Measurements from ENCODE around the gene WWOX.

DNA sequence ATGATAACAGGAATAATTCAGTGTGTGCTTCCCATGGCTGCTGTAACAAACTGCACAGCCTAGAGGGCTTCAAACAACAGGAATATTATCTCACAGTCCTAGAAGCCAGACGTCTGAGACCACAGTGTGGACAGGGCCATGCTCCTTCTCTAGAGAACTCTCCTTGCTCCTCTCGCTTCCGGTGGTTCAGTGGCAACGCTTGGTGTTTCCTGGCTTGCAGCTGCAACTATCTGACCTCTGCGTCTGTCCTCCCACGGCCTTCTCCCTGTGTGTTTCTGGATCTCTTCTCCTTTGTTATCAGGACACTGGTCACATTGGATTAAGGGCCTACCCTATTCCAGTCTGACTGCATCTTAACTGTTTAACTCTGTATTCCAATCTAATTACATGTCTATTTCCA, 1086.7 kb downstream of the WWOX start:
- TF ChIP-seq, protein P1, sequence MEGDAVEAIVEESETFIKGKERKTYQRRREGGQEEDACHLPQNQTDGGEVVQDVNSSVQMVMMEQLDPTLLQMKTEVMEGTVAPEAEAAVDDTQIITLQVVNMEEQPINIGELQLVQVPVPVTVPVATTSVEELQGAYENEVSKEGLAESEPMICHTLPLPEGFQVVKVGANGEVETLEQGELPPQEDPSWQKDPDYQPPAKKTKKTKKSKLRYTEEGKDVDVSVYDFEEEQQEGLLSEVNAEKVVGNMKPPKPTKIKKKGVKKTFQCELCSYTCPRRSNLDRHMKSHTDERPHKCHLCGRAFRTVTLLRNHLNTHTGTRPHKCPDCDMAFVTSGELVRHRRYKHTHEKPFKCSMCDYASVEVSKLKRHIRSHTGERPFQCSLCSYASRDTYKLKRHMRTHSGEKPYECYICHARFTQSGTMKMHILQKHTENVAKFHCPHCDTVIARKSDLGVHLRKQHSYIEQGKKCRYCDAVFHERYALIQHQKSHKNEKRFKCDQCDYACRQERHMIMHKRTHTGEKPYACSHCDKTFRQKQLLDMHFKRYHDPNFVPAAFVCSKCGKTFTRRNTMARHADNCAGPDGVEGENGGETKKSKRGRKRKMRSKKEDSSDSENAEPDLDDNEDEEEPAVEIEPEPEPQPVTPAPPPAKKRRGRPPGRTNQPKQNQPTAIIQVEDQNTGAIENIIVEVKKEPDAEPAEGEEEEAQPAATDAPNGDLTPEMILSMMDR (IDR thresholded peaks at IDR 0.05 in 8 of 11, conservative IDR thresholded peaks at IDR 0.05 in 3 of 11), result no peak
- TF ChIP-seq POLR2A (IDR thresholded peaks at IDR 0.05) (no peak), POLR2AphosphoS5 (IDR thresholded peaks at IDR 0.05) (no peak)
